ENCODE data around the gene LPCAT2. TPM values are rescaled to one million over a fixed set of nuclear protein-coding genes. Genes with fewer than 3 reads are reported as not detected.

Gene LPCAT2
- total RNA-seq, 3 donors from 2014 or later: 0.18 to 1.5 (median 0.79) TPM

DNA sequence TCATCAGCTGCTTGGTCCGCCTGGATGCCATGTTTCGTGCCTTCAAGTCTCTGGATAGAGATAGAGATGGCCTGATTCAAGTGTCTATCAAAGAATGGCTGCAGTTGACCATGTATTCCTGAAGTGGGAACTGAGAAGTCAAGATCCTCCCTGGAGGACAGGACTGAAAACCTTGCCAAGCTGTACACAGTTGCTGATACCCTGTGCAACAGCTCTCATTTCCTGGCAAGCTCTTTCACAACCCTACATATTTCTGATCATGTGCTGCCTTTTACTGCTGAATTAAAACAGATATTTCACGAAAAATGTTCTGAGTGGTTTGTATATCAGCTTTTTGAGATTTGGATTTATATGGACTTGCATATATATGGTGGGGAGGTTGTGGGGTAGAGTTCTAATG is 58.5 kb downstream of the LPCAT2 start:
- no peak for ATAC-seq
- no peaks in the 10 kb centered on the region for H3K9me3 Mint-ChIP-seq
- H3K4me3 Mint-ChIP-seq: no peak overlapping the region
- no peak for DNase-seq
- H3K27me3 Mint-ChIP-seq (ENCODE audit: low read depth): peaks cover 4% of the 10 kb centered on the region
- no peaks in the 10 kb centered on the region for H3K4me1 Mint-ChIP-seq (ENCODE audit: low read depth)
- no peaks in the 10 kb centered on the region for H3K36me3 Mint-ChIP-seq (ENCODE audit: insufficient read depth)

DNA sequence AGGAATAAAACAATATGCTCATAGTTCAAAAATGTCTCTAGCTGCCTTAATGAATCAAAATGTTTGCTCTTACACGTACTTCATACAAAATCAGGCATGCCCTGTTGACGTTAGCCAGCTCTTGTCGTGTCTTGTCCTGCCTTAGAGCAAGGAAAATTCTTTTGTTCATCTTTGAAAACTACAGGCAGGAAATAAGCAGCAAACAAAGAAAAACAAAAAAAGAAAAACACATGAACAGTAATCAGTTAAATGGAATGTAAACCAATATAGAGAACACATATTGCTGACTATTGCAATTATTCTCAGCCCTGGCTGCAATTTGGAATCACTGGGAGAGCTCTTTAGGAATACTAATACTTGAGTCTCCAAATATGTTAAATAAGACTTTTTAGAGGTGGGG is 59.3 kb downstream of the LPCAT2 start:
- no peaks in the 10 kb centered on the region for H3K36me3 Mint-ChIP-seq (ENCODE audit: insufficient read depth)
- no peaks in the 10 kb centered on the region for H3K4me1 Mint-ChIP-seq (ENCODE audit: low read depth)
- no peak for ATAC-seq
- no peak for DNase-seq
- H3K4me3 Mint-ChIP-seq: no peak overlapping the region
- H3K9me3 Mint-ChIP-seq: no peaks in the 10 kb centered on the region
- H3K27me3 Mint-ChIP-seq (ENCODE audit: low read depth): peaks cover 4% of the 10 kb centered on the region

DNA sequence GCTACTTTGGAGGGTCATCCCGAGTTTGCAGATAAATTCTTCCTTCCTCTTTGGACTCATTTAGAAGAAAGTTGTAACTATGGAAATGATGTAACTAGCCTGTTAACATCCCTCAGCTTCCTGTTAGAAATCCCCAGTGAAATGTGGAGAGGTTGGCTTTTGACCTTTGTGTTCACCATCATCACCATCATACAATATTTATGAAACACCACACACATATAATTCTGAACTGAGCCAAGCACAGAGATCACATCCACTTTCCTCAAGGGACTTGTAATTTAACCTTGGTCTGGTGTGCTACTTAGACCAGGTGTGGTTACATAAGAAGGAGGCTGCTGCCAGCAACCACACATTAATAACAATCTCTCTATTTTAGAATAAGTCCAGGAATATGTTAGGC is 60.2 kb downstream of the LPCAT2 start:
- ATAC-seq (no peak), DNase-seq (no peak)
- Mint-ChIP-seq H3K9me3 (no peaks in the 10 kb centered on the region), H3K4me1 (ENCODE audit: low read depth) (no peaks in the 10 kb centered on the region), H3K36me3 (ENCODE audit: insufficient read depth) (no peaks in the 10 kb centered on the region), H3K27me3 (ENCODE audit: low read depth) (peaks cover 4% of the 10 kb centered on the region), H3K4me3 (no peak overlapping the region)

DNA sequence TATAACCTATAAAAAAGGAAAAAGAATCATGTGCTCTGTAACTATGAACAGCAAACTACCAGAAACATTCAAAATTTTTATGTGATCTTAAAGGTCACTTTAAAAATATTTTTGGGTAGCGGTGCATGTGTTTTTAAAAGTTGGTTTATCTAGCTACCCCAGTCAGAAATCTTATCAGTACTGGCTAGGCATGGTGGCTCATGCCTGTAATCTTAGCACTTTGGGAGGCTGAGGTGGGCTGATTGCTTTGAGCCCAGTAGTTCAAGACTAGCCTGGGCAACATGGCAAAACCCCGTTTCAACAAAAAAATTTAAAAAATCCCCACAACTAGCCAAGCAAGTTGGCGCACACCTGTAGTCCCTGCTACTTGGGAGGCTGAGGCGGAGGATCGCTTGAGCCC is 61.3 kb downstream of the LPCAT2 start:
- no peaks in the 10 kb centered on the region for H3K9me3 Mint-ChIP-seq
- no peaks in the 10 kb centered on the region for H3K4me1 Mint-ChIP-seq (ENCODE audit: low read depth)
- H3K27me3 Mint-ChIP-seq (ENCODE audit: low read depth): peaks cover 4% of the 10 kb centered on the region
- DNase-seq: no peak
- no peak overlapping the region for H3K4me3 Mint-ChIP-seq
- no peak for ATAC-seq
- H3K36me3 Mint-ChIP-seq (ENCODE audit: insufficient read depth): no peaks in the 10 kb centered on the region

DNA sequence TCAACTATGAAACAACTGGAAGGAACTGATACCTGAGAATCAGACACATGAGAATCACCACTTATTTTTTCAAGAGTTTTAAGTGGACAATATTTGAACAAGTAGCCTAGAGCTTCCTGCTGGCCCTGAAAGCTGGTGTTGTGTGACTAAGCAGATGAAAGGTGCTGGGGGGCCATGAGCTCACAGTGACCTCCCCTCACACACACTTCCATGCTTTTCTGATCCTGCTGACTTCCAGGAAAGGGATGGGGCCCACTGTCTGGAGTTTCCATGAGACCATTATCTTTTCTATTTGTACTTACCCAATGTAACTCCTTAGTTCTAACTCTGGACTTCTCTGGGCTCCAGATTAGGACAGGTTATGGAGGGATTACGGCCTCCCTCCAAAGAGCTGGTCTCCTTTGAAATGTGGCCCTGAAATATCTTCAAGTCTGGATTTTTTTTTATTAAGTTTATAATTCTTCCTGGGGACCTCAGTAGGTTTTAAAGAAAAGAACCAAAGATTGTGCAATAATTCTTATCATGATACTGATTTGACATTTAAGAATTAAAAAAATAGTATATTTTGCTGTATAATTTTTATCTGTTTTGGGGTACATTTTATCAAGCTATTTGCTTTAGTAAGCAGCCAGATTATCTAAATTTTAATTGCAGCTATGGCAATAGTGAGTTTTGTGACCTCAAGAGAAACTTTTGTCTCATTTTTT is 62.5 kb downstream of the LPCAT2 start:
- H3K27me3 Mint-ChIP-seq (ENCODE audit: low read depth): peaks cover 4% of the 10 kb centered on the region
- DNase-seq (no peak), ATAC-seq (no peak)
- no peaks in the 10 kb centered on the region for H3K9me3 Mint-ChIP-seq
- H3K4me1 Mint-ChIP-seq (ENCODE audit: low read depth): no peaks in the 10 kb centered on the region
- H3K4me3 Mint-ChIP-seq: no peak overlapping the region
- H3K36me3 Mint-ChIP-seq (ENCODE audit: insufficient read depth): no peaks in the 10 kb centered on the region

DNA sequence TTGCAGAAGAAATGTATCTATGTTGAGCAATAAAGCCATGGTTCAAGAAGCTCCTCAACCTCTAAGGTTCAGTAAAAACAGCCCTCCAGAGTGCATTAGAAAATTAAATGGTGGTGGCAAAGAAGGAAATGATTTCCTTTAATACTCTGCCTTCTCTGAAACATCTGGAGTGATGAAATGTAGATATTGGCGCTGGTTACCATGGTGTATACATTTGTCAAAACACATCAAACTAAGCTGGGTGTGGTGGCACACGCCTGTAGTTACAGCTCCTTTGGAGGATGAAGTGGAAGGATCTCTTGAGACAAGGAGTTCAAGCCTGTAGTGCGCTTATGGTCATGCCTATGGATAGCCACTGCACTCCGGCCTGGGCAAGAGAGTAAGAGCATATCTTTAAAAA is 63.6 kb downstream of the LPCAT2 start:
- H3K4me1 Mint-ChIP-seq (ENCODE audit: low read depth): no peaks in the 10 kb centered on the region
- H3K36me3 Mint-ChIP-seq (ENCODE audit: insufficient read depth): no peaks in the 10 kb centered on the region
- no peaks in the 10 kb centered on the region for H3K9me3 Mint-ChIP-seq
- H3K27me3 Mint-ChIP-seq (ENCODE audit: low read depth): peaks cover 4% of the 10 kb centered on the region
- DNase-seq (no peak), ATAC-seq (no peak)
- no peak overlapping the region for H3K4me3 Mint-ChIP-seq

DNA sequence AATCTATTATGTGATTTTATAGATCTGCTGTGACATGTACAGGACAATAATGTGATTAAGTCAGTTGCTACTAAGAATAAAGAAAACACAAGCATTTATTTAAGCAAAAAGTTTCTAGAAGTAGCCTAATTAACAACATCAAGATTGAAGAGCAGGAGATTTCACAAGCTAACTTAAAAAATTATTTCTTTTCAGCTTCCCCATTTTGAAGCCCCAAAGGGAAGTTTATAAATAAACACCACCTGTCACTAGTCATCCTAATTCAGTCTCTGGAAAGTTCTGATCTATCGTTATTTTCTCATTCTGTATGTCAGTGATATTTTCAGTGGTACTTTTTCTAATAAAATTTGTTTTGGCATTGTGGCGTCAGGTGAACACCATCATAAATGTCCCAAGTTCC is 65.9 kb downstream of the LPCAT2 start:
- ATAC-seq (no peak), DNase-seq (no peak)
- Mint-ChIP-seq H3K9me3 (no peaks in the 10 kb centered on the region), H3K4me1 (ENCODE audit: low read depth) (no peaks in the 10 kb centered on the region), H3K36me3 (ENCODE audit: insufficient read depth) (no peaks in the 10 kb centered on the region), H3K4me3 (no peak overlapping the region), H3K27me3 (ENCODE audit: low read depth) (no peaks in the 10 kb centered on the region)

DNA sequence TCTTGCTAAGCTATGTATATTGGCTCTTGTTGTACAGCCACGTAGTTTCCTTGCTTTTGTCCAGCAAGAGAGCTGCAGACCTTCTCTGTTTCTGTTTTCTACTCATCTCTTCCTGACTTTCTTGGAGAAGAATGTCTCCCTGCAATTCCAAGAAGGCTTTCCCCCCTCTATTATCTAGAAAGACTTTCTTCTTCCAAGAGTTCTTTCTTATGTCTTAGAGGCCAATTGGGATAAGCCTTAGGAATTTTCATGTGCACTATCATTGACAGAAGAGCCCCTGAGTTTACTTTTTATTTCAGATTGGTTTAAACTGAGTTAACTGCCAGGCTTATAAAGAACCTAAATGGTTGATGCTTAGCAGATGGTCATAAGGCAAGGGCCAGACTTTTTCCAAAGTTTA is 66.6 kb downstream of the LPCAT2 start:
- DNase-seq: no peak

DNA sequence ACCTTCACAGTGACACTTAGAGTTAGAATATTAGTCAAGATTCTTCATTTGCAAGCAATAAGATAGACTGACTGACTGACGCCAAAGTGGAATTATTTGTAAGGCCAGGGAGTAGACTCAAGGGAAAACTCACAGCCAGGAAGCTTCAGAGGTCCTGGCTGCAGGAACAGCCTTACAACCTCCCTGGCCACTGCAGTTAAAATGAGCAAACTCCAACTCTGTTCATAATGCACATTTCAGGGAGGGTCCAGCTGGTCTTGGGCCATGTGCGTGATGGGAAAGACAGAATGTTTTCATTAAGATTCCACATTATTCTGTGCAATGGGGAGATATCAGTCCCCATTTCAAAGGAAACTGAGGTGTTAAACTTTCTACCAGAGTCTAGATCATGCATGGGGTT is 67.5 kb downstream of the LPCAT2 start:
- no peak overlapping the region for H3K4me3 Mint-ChIP-seq
- DNase-seq: no peak
- ATAC-seq: no peak
- no peaks in the 10 kb centered on the region for H3K4me1 Mint-ChIP-seq (ENCODE audit: low read depth)
- H3K9me3 Mint-ChIP-seq: no peaks in the 10 kb centered on the region
- no peaks in the 10 kb centered on the region for H3K27me3 Mint-ChIP-seq (ENCODE audit: low read depth)
- H3K36me3 Mint-ChIP-seq (ENCODE audit: insufficient read depth): no peaks in the 10 kb centered on the region

More for the DNA sequence above, 66.6 kb downstream of the LPCAT2 start:
- Mint-ChIP-seq H3K4me1 (ENCODE audit: low read depth) (no peaks in the 10 kb centered on the region), H3K9me3 (no peaks in the 10 kb centered on the region), H3K27me3 (ENCODE audit: low read depth) (no peaks in the 10 kb centered on the region), H3K4me3 (no peak overlapping the region), H3K36me3 (ENCODE audit: insufficient read depth) (no peaks in the 10 kb centered on the region)
- ATAC-seq: no peak

DNA sequence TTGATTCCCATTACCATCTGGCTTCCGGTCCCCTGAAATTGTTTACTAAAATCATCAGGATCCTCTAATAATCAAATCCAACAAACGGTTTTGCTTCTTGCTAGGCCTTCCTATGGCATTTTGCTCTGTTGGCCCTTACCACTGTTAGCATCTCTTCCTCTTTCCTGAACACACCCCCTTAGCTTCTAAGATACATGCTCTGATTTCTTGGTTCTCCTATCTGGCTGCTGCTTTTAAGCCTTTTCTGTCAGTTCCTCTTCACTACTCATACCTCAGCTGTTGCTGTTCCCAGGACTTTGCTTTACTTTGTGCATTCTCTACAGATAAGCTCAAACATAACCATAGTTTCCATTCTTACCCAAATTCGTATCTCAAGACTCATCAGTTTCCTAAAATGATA is 69.0 kb downstream of the LPCAT2 start:
- Mint-ChIP-seq H3K4me3 (no peak overlapping the region), H3K4me1 (ENCODE audit: low read depth) (no peaks in the 10 kb centered on the region), H3K27me3 (ENCODE audit: low read depth) (no peaks in the 10 kb centered on the region), H3K9me3 (no peaks in the 10 kb centered on the region), H3K36me3 (ENCODE audit: insufficient read depth) (no peaks in the 10 kb centered on the region)
- ATAC-seq (no peak), DNase-seq (no peak)

DNA sequence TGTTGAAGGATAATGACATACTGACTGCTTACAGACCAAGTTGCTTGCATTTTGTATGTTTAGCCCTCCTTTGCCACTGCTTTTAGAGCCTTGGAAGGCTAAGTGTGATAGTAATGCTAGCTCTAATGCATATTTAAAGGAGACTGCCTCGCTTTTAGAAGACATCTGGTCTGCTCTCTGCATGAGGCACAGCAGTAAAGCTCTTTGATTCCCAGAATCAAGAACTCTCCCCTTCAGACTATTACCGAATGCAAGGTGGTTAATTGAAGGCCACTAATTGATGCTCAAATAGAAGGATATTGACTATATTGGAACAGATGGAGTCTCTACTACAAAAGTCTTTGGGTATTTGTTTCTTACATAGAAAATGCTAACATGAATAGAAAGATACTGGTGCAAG is 76.8 kb downstream of the LPCAT2 start:
- Mint-ChIP-seq H3K4me1 (ENCODE audit: low read depth) (no peaks in the 10 kb centered on the region), H3K9me3 (no peaks in the 10 kb centered on the region), H3K36me3 (ENCODE audit: insufficient read depth) (no peaks in the 10 kb centered on the region), H3K4me3 (no peak overlapping the region), H3K27me3 (ENCODE audit: low read depth) (no peaks in the 10 kb centered on the region)
- DNase-seq: no peak
- ATAC-seq: no peak

DNA sequence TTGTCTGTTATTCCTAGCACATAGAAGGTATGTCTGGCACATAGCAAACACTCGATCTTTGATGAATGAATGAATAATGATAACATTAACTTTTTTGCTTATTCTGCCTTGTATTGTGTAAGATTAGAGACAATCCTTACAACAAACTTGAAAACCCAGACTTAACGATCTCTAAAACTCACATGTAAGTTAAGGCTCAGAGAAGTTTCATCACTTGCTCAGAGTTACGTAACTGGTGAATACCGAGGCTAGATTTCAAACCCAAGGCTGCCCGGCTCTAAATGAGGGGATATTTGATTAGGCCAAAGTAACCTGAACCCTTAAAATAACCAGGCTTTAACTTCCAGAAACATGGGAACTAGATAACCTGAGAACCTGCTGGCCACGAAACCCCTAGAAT is 79.9 kb downstream of the LPCAT2 start:
- Mint-ChIP-seq H3K4me3 (no peak overlapping the region), H3K36me3 (ENCODE audit: insufficient read depth) (no peaks in the 10 kb centered on the region), H3K27me3 (ENCODE audit: low read depth) (no peaks in the 10 kb centered on the region), H3K4me1 (ENCODE audit: low read depth) (no peaks in the 10 kb centered on the region), H3K9me3 (no peaks in the 10 kb centered on the region)
- DNase-seq (no peak), ATAC-seq (no peak)

DNA sequence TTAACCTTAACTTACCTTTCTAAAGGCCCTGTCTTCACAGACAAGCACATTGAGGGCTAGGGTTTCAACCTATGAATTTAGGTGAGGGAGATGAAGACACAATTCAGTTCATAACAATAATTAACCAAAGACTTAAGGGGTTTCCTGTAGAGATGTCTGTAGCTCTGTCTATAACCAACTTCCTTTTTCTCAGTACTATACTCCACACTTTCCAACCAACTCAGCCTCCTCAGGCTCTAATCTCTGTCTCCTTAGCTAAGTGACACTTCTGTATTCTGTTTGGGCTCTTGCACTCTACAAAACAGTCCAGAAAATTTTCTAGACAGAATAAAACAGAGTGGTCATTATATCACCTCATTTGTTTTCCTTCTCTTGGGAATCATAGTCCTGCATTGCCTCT is 83.4 kb downstream of the LPCAT2 start:
- Mint-ChIP-seq H3K4me1 (ENCODE audit: low read depth) (no peaks in the 10 kb centered on the region), H3K9me3 (no peaks in the 10 kb centered on the region), H3K27me3 (ENCODE audit: low read depth) (peaks cover 13% of the 10 kb centered on the region), H3K4me3 (no peak overlapping the region), H3K36me3 (ENCODE audit: insufficient read depth) (no peaks in the 10 kb centered on the region)
- ATAC-seq (no peak), DNase-seq (no peak)

DNA sequence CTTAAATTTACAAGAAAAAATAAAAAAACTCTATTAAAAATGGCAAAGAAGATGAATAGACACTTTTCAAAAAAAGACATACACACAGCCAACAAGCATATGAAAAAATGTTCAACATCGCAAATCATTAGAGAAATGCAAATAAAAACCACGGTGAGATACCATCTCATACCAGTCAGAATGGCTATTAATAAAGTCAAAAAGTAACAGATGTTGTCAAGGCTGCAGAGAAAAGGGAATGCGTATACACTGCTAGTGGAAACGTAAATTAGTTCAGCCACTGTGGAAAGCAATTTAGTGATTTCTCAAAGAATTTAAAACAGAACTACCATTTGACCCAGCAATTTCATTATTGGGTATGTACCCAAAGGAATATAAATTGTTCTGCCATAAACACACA is 89.1 kb downstream of the LPCAT2 start:
- peaks cover 13% of the 10 kb centered on the region for H3K27me3 Mint-ChIP-seq (ENCODE audit: low read depth)
- H3K9me3 Mint-ChIP-seq: no peaks in the 10 kb centered on the region
- ATAC-seq (no peak), DNase-seq (no peak)
- no peaks in the 10 kb centered on the region for H3K4me1 Mint-ChIP-seq (ENCODE audit: low read depth)
- no peak overlapping the region for H3K4me3 Mint-ChIP-seq
- H3K36me3 Mint-ChIP-seq (ENCODE audit: insufficient read depth): no peaks in the 10 kb centered on the region

DNA sequence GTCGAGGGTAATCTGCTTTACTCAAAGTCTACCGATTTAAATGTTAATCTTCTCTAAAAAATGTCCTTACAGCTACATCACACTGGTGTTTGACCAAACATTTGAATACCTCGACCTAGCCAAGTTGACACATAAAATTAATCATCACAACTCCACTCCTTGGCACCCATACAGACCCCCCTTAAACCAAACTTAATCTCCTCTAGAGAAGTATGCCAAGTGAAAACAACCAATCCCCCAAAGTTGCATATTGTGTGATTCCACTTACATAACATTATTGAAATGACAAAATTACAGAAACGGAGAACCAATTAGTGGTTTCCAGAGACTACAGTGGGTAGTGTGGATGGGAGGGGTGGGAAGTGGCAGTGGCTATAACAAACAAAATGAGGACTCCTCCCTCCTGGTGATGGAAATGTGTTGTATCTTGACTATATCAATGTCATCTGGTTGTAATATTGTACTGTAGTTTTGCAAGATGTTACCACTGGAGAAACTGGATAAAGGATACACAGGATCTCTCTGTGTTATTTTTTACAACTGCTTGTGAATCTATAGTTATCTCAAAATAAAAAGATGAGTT is 97.0 kb downstream of the LPCAT2 start:
- no peak for DNase-seq
- Mint-ChIP-seq H3K27me3 (ENCODE audit: low read depth) (peaks cover 2% of the 10 kb centered on the region), H3K36me3 (ENCODE audit: insufficient read depth) (no peaks in the 10 kb centered on the region), H3K4me1 (ENCODE audit: low read depth) (no peaks in the 10 kb centered on the region), H3K4me3 (no peak overlapping the region), H3K9me3 (no peaks in the 10 kb centered on the region)
- no peak for ATAC-seq

Measured in activated T-cell treated with anti-CD3 and anti-CD28 coated beads, Interleukin-2, amount 50 U/mL, for 4 hours (primary cell).